ENCODE results near the gene SRPX.

DNA sequence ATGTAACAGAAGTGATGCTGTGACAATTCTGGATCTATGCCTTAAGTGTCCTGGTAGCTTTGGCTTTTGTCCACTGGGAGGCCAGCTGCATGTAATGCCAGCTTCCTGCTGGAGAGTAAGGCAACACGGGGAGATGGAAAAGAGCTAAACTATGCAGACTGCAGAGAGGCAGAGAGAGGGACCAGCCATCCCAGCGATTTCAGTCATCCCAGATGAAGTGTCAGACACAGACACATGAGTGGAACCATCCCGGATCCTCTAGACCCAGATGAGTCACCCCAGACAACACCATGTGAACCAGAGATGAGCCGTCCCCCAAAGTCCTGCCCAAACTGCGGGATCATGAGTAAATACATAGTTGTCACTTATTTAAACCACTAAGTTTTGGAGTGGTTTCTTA, 14.6 kb downstream of the SRPX start:
- TF ChIP-seq, protein P1, sequence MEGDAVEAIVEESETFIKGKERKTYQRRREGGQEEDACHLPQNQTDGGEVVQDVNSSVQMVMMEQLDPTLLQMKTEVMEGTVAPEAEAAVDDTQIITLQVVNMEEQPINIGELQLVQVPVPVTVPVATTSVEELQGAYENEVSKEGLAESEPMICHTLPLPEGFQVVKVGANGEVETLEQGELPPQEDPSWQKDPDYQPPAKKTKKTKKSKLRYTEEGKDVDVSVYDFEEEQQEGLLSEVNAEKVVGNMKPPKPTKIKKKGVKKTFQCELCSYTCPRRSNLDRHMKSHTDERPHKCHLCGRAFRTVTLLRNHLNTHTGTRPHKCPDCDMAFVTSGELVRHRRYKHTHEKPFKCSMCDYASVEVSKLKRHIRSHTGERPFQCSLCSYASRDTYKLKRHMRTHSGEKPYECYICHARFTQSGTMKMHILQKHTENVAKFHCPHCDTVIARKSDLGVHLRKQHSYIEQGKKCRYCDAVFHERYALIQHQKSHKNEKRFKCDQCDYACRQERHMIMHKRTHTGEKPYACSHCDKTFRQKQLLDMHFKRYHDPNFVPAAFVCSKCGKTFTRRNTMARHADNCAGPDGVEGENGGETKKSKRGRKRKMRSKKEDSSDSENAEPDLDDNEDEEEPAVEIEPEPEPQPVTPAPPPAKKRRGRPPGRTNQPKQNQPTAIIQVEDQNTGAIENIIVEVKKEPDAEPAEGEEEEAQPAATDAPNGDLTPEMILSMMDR (IDR thresholded peaks at IDR 0.05), result no peak; the same call in 1 of the 2 replicates
- TF ChIP-seq EP300 (IDR thresholded peaks at IDR 0.05; ENCODE audit: borderline replicate concordance in 1 of 2, low read depth in 1 of 2, low read length in 1 of 2), result no peak
- no peak for TF ChIP-seq EZH2phosphoT487 (IDR thresholded peaks at IDR 0.05; ENCODE audit: borderline replicate concordance, low read depth)
- no peak for TF ChIP-seq TCF12 (IDR thresholded peaks at IDR 0.05)
- no peak for TF ChIP-seq RAD21 (IDR thresholded peaks at IDR 0.05; ENCODE audit: low read length)
- no peak for TF ChIP-seq SMC3 (IDR thresholded peaks at IDR 0.05; ENCODE audit: low read depth, low read length)
- TF ChIP-seq, protein P2, sequence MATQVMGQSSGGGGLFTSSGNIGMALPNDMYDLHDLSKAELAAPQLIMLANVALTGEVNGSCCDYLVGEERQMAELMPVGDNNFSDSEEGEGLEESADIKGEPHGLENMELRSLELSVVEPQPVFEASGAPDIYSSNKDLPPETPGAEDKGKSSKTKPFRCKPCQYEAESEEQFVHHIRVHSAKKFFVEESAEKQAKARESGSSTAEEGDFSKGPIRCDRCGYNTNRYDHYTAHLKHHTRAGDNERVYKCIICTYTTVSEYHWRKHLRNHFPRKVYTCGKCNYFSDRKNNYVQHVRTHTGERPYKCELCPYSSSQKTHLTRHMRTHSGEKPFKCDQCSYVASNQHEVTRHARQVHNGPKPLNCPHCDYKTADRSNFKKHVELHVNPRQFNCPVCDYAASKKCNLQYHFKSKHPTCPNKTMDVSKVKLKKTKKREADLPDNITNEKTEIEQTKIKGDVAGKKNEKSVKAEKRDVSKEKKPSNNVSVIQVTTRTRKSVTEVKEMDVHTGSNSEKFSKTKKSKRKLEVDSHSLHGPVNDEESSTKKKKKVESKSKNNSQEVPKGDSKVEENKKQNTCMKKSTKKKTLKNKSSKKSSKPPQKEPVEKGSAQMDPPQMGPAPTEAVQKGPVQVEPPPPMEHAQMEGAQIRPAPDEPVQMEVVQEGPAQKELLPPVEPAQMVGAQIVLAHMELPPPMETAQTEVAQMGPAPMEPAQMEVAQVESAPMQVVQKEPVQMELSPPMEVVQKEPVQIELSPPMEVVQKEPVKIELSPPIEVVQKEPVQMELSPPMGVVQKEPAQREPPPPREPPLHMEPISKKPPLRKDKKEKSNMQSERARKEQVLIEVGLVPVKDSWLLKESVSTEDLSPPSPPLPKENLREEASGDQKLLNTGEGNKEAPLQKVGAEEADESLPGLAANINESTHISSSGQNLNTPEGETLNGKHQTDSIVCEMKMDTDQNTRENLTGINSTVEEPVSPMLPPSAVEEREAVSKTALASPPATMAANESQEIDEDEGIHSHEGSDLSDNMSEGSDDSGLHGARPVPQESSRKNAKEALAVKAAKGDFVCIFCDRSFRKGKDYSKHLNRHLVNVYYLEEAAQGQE (IDR thresholded peaks at IDR 0.05; ENCODE audit: low read depth, low read length), result no peak
- TF ChIP-seq RCOR1 (IDR thresholded peaks at IDR 0.05; ENCODE audit: low read length), result no peak
- TF ChIP-seq CHD2 (IDR thresholded peaks at IDR 0.05; ENCODE audit: low read length, partially characterized antibody), result no peak
- no peak for TF ChIP-seq POLR2AphosphoS5 (IDR thresholded peaks at IDR 0.05; ENCODE audit: low read depth, low read length)
- TF ChIP-seq NFIC (IDR thresholded peaks at IDR 0.05; ENCODE audit: borderline replicate concordance), result no peak
- TF ChIP-seq, protein P3, sequence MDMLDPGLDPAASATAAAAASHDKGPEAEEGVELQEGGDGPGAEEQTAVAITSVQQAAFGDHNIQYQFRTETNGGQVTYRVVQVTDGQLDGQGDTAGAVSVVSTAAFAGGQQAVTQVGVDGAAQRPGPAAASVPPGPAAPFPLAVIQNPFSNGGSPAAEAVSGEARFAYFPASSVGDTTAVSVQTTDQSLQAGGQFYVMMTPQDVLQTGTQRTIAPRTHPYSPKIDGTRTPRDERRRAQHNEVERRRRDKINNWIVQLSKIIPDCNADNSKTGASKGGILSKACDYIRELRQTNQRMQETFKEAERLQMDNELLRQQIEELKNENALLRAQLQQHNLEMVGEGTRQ (IDR thresholded peaks at IDR 0.05; ENCODE audit: borderline replicate concordance, low read depth, low read length), result no peak
- TF ChIP-seq YY1 (IDR thresholded peaks at IDR 0.05; ENCODE audit: low read depth), result no peak
- no peak for TF ChIP-seq NRF1 (IDR thresholded peaks at IDR 0.05; ENCODE audit: low read depth, low read length)
